GM12878 (cell line): ENCODE results near the gene BNIP5.

Source experiments
- CTCF ChIP-seq, 3 experiments: IDR thresholded peaks in 2 of 3; conservative IDR thresholded peaks in 1 of 3; 2 replicates each; pipeline ENCODE4 v1.5.1; 2011; ENCODE audit warnings: low read depth in 3 of 3, low read length in 3 of 3, mild to moderate bottlenecking in 3 of 3, control low read depth in 2 of 3, moderate library complexity in 2 of 3, inconsistent platforms in 1 of 3, mixed read lengths in 1 of 3; ENCODE audit not compliant: control insufficient read depth in 2 of 3, insufficient read depth in 1 of 3; ENCODE audit errors: extremely low read depth in 1 of 3
- EP300 ChIP-seq, 2 experiments: fragments of 150-350 bp in 1 of 2; IDR thresholded peaks; 2 replicates each; pipeline ENCODE4 v1.6.1; 2011 to 2012; ENCODE audit warnings: low read depth in 2 of 2, low read length in 2 of 2, borderline replicate concordance in 1 of 2, improper control_type of control experiment in 1 of 2, inconsistent platforms in 1 of 2; ENCODE audit not compliant: control insufficient read depth in 1 of 2
- PBX3 ChIP-seq: IDR thresholded peaks from 2 replicates; pipeline ENCODE4 v1.6.1; 2011; ENCODE audit warnings: mild to moderate bottlenecking, low read depth, low read length, moderate library complexity; ENCODE audit not compliant: insufficient replicate concordance
- RELA ChIP-seq: fragments of 450-650 bp; IDR thresholded peaks from 2 replicates; pipeline ENCODE4 v1.8.0; 2014; ENCODE audit warnings: borderline replicate concordance; ENCODE audit not compliant: partially characterized antibody
- SUZ12 ChIP-seq: fragments of 200-600 bp; sonication (generic); IDR thresholded peaks from one replicate; pipeline ENCODE4 v1.6.1; 2018; ENCODE audit warnings: antibody characterized with exemption, mild to moderate bottlenecking; ENCODE audit not compliant: unreplicated experiment

DNA sequence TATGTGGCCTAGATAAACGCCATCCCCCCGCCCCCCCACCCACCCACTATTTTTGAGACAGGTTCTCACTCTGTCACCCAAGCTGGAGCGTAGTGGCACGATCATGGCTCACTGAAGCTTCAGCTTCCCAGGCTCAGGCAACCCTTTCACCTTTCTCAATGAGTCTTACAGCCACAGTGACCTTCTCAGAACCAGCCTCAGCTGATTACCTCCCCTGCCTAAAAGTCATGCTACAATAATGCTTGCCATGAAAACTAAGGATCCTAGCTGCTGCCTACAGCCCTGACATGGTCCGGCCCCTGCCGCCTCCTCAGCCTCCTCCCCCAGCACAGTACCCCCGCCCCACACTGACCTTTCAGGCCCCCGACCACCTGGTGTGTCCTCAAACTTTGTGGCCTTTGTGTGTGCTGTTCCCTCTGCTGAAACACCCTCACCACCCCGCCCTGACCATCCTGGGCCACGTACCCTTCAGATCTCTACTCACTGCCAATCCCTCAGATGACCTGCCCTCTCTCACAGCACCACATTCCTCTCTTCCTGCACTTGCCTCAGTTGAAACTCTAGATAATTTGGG is 35.5 kb downstream of the BNIP5 start:
- TF ChIP-seq RELA (no peak), CTCF (IDR thresholded peaks at IDR 0.05 in 2 of 3, conservative IDR thresholded peaks at IDR 0.05 in 1 of 3; ENCODE audit: control insufficient read depth in 2 of 3, extremely low read depth in 1 of 3, insufficient read depth in 1 of 3, low read depth in 3 of 3, low read length in 3 of 3) (no peak), EP300 (IDR thresholded peaks at IDR 0.05; ENCODE audit: borderline replicate concordance in 1 of 2, control insufficient read depth in 1 of 2, low read depth in 2 of 2, low read length in 2 of 2) (no peak), PBX3 (no peak), SUZ12 (no peak)
